ENCODE data around the gene ATP1A2.

ATP1A2 gene

GRCh38 chr1:160115545-160116282 lies at the start of gene ATP1A2:
Gene ATP1A2, plus strand, starts transcription at chr1:160115759. Its CDS starts 103 bp downstream, at chr1:160115862.
- H3K79me2 ChIP-seq: no peaks in the 10 kb centered on the region
- no peaks in the 10 kb centered on the region for H3K9me3 ChIP-seq (ENCODE audit: control insufficient read depth, low read length)
- H2AFZ ChIP-seq: no peak within 1 kb of the TSS
- no peak within 1 kb of the TSS for H3K4me3 ChIP-seq (ENCODE audit: low read depth, low read length)
- no peak within 1 kb of the TSS for H3K9ac ChIP-seq
- H3K36me3 ChIP-seq (ENCODE audit: control insufficient read depth, insufficient read depth, low read length): no peaks in the 10 kb centered on the region
- H3K4me1 ChIP-seq: no peaks in the 10 kb centered on the region
- H3K27me3 ChIP-seq (ENCODE audit: control insufficient read depth, insufficient read depth, low read length): no peaks in the 10 kb centered on the region
- H3K4me2 ChIP-seq (ENCODE audit: low read length): no peak within 1 kb of the TSS
- H3K27ac ChIP-seq: no peak within 1 kb of the TSS
- no peak for TF ChIP-seq CTCF (IDR thresholded peaks at IDR 0.05)

- Histone ChIP-seq H3K9me3 (ENCODE audit: control insufficient read depth, low read length) (no peaks in the 10 kb centered on the region), H3K4me3 (ENCODE audit: low read depth, low read length) (no peak overlapping the region), H3K79me2 (no peaks in the 10 kb centered on the region), H3K4me1 (no peaks in the 10 kb centered on the region), H3K9ac (no peak overlapping the region), H3K4me2 (ENCODE audit: low read length) (no peak overlapping the region), H3K27me3 (ENCODE audit: control insufficient read depth, insufficient read depth, low read length) (no peaks in the 10 kb centered on the region), H3K27ac (no peak overlapping the region), H3K36me3 (ENCODE audit: control insufficient read depth, insufficient read depth, low read length) (no peaks in the 10 kb centered on the region), H2AFZ (peak overlapping the region; percentile 8)
- TF ChIP-seq CTCF (IDR thresholded peaks at IDR 0.05): no peak
Measured at GRCh38 chr1:160066829-160067745, 48.5 kb upstream of the ATP1A2 start.

GRCh38 chr1:160068225-160068624 lies 47.3 kb upstream of the ATP1A2 start:
- Histone ChIP-seq H3K4me3 (ENCODE audit: low read depth, low read length) (no peak overlapping the region), H3K4me2 (ENCODE audit: low read length) (no peak overlapping the region)

GRCh38 chr1:160069460-160070231 lies 45.9 kb upstream of the ATP1A2 start, which contains the start of gene KCNJ10:
Gene KCNJ10, minus strand, starts transcription at chr1:160070160. Its CDS starts 27,628 bp downstream, at chr1:160042532.
- Histone ChIP-seq H2AFZ (peak within 1 kb of the TSS; percentile 63), H3K27ac (no peak within 1 kb of the TSS), H3K4me3 (ENCODE audit: low read depth, low read length) (peak within 1 kb of the TSS; percentile 74), H3K36me3 (ENCODE audit: control insufficient read depth, insufficient read depth, low read length) (no peaks in the 10 kb centered on the region), H3K4me2 (ENCODE audit: low read length) (peak within 1 kb of the TSS; percentile 82), H3K79me2 (no peaks in the 10 kb centered on the region), H3K4me1 (no peaks in the 10 kb centered on the region), H3K9ac (no peak within 1 kb of the TSS), H3K27me3 (ENCODE audit: control insufficient read depth, insufficient read depth, low read length) (no peaks in the 10 kb centered on the region), H3K9me3 (ENCODE audit: control insufficient read depth, low read length) (no peaks in the 10 kb centered on the region)
- no peak for TF ChIP-seq CTCF (IDR thresholded peaks at IDR 0.05)

More at GRCh38 chr1:160068225-160068624, 47.3 kb upstream of the ATP1A2 start:
- Histone ChIP-seq H3K27ac (no peak overlapping the region), H3K9ac (no peak overlapping the region), H2AFZ (no peak overlapping the region), H3K27me3 (ENCODE audit: control insufficient read depth, insufficient read depth, low read length) (no peaks in the 10 kb centered on the region), H3K9me3 (ENCODE audit: control insufficient read depth, low read length) (no peaks in the 10 kb centered on the region), H3K4me1 (no peaks in the 10 kb centered on the region), H3K36me3 (ENCODE audit: control insufficient read depth, insufficient read depth, low read length) (no peaks in the 10 kb centered on the region), H3K79me2 (no peaks in the 10 kb centered on the region)
- no peak for TF ChIP-seq CTCF (IDR thresholded peaks at IDR 0.05)
